Gastroesophageal sphincter (tissue), 4 donors: ENCODE data around the gene ANO7. TPM values are rescaled to one million over a fixed set of nuclear protein-coding genes. Genes with fewer than 3 reads are reported as not detected.

ENCODE experiments used
- ATAC-seq: fragments of 150-250 bp; one replicate; pipeline ENCODE4 v1.9.1; 2016; ENCODE audit warnings: mild to moderate bottlenecking, moderate library complexity
- H3K27ac ChIP-seq, 4 donors: fragments of 200-600 bp; sonication (generic) in 3 of 4; 1 replicate in 3 of 4; 2 replicates in 1 of 4; pipeline ENCODE4 v1.5.1; 2016 to 2019
- H3K27me3 ChIP-seq: fragments of 200-600 bp; sonication (generic); one replicate; pipeline ENCODE4 v1.5.1; 2019
- H3K36me3 ChIP-seq, 2 donors: fragments of 200-600 bp; sonication (generic); one replicate each; pipeline ENCODE4 v1.5.1; 2019; ENCODE audit warnings: control low read depth in 1 of 2
- H3K4me1 ChIP-seq, 3 donors: fragments of 200-600 bp; sonication (generic); 1 replicate in 2 of 3; 2 replicates in 1 of 3; pipeline ENCODE4 v1.5.1; 2016 to 2019; ENCODE audit warnings: control low read depth in 2 of 3
- H3K4me3 ChIP-seq, 2 donors: fragments of 200-600 bp; sonication (generic); one replicate each; pipeline ENCODE4 v1.5.1; 2019; ENCODE audit warnings: mild to moderate bottlenecking in 1 of 2, moderate library complexity in 1 of 2
- H3K9me3 ChIP-seq, 3 donors: fragments of 200-600 bp; sonication (generic); one replicate each; pipeline ENCODE4 v1.5.1; 2017 to 2019; ENCODE audit warnings: control low read depth in 2 of 3
- CTCF ChIP-seq, 4 experiments: fragments of 200-600 bp in 2 of 4; fragments of 450-650 bp in 2 of 4; sonication (generic) in 1 of 4; IDR thresholded peaks; one replicate each; pipeline ENCODE4 v1.5.1; 2017 to 2019; ENCODE audit warnings: antibody characterized with exemption in 4 of 4, mild to moderate bottlenecking in 2 of 4, moderate library complexity in 2 of 4
- EP300 ChIP-seq: sonication (generic); formaldehyde crosslinking; IDR thresholded peaks from one replicate; pipeline ENCODE4 v1.6.1; 2017; ENCODE audit warnings: antibody characterized with exemption, mild to moderate bottlenecking
- POLR2A ChIP-seq, 2 donors: fragments of 450-650 bp; IDR thresholded peaks; one replicate each; pipeline ENCODE4 v1.6.1; 2017; ENCODE audit warnings: antibody characterized with exemption in 2 of 2, mild to moderate bottlenecking in 2 of 2, moderate library complexity in 1 of 2
- POLR2AphosphoS5 ChIP-seq: sonication (generic); formaldehyde crosslinking; IDR thresholded peaks from one replicate; pipeline ENCODE4 v1.6.1; 2017; ENCODE audit warnings: antibody characterized with exemption
- WGBS, 2 donors: methylation state at CpG; one replicate each; pipeline ENCODE4 v1.1.5; 2018; ENCODE audit warnings: low coverage in 1 of 2; 5-methylcytosine and 5-hydroxymethylcytosine counted together
- total RNA-seq, 4 donors: library from RNA; depleted of rRNA; stranded (reverse); fragments of >200 nt; gene quantifications; one replicate each; pipeline ENCODE4 v1.1.0, GENCODE V29; 2016

Gene ANO7
- total RNA-seq, 4 donors from 2014 or later: 0.16 to 0.81 (median 0.53) TPM

DNA sequence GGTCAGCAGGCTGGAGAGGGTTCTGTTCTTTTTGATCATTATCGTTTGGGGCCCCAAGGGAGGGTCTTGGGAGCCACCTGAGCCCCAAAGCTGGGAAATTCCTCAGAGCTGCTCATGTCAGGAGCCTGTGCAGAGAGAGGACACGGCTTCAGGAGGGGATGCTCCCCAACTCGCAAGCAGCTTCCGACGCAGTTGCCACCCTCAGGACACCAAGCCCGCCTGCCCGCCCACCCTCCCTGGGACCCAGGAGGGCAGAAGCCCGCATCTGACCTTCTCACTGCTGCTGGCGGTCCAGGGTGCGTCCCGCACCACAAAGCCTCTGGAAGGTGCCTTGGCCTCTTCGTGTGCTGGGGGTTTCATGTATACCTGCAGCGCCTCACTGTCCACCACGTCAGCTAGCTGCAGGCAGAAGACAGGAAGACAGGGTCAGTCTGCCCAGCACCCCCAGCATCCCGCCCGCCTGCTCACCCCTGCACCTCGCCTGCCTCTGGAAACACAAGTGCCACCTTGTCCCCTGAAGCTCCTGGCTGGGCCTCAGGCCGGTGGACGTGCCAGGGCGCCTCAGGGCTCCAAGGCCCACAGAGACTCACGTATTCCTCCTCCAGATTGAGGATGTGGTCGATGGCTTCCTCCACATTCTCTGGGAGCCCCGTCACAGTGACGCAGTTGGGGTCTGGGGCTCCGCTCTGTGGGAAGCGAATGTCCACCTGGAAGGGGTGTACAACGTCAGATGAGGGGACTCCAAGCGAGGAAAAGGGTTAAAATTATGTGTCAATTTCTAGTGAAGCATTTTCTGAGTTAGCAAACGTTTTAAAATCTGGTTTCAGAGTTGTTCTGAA is 41.3 kb downstream of the ANO7 start:
- TF ChIP-seq POLR2A (IDR thresholded peaks at IDR 0.05) (no peak), CTCF (IDR thresholded peaks at IDR 0.05) (no peak), POLR2AphosphoS5 (no peak), EP300 (no peak)
- no peak for ATAC-seq
- Histone ChIP-seq H3K27me3 (no peaks in the 10 kb centered on the region), H3K36me3 (peaks cover 0 to 100% of the 10 kb centered on the region in 2 donors), H3K9me3 (no peaks in the 10 kb centered on the region), H3K4me1 (peaks cover 0 to 3% (median 0%) of the 10 kb centered on the region in 3 donors), H3K4me3 (no peak overlapping the region), H3K27ac (no peak overlapping the region)
- WGBS, 2 donors: 57 to 81% methylated on average over 2 to 8 of the region's 29 CpGs

DNA sequence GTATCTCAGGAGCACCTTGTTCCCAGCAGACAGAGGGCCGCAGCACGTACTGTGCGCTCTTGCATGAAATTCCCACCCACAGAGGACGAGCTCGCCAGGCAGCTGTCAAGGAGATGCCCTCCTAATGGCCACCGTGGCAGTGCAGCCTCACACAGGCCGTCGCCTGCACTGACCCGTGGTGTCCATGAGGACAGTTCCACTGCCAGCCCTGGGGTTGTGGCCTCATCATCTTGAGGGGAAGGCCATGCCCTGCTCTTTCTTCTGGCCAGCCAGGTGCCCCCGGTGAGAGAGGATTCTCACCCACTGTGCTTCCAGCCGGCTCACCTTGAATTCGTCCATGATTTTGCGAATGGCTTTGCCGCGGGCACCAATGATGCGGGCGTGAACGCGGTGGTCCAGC is 42.0 kb downstream of the ANO7 start:
- WGBS, 2 donors: 84 to 88% methylated on average over 5 to 16 of the region's 19 CpGs
- no peaks in the 10 kb centered on the region for H3K4me1 ChIP-seq
- no peaks in the 10 kb centered on the region for H3K9me3 ChIP-seq
- no peak for ATAC-seq
- no peak overlapping the region for H3K27ac ChIP-seq
- TF ChIP-seq POLR2A (IDR thresholded peaks at IDR 0.05) (no peak), POLR2AphosphoS5 (no peak)
- H3K27me3 ChIP-seq: no peaks in the 10 kb centered on the region
- peaks cover 0 to 100% of the 10 kb centered on the region in 2 donors for H3K36me3 ChIP-seq
- H3K4me3 ChIP-seq: no peak overlapping the region

DNA sequence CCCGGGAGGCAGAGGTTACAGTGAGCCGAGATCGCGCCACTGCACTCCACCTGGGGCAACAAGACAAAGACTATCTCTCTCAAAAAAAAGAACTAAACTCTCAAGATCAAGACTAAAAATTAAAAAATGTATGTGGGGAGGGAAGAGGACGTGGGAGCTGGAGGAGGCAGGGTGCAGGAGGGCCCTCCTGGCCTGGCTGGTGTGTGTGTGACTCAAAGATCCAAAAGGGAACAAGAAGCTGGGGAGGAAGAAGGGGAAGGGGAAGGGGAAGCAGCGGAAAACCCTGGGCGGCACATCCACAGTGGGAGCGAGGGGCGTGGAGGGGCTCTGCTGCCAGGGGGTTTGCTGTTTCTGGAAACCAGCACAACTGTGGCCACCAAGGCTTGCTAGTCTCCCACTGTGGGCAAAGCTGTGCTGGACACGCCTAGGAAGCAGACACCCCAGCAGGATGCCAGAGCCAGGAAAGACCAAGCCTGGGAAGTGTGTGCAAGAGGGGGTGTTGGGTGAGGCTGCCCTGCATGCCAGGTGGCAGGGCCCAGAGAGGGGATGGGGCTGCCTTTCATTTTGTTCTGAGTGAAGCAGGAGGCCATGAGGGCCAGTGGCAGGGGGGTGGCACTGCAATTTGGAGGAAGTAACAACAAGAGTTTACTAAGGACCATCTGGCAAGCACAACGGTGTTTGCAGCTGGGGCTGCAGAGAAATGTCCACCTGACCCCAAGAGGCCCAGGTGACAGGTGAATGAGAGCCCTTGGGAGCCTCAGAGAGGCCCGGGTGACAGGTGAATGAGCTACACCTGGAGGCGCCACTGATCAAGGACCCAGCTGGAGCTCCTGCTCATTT is 44.5 kb downstream of the ANO7 start:
- peaks cover 0 to 100% of the 10 kb centered on the region in 2 donors for H3K36me3 ChIP-seq
- TF ChIP-seq POLR2A (IDR thresholded peaks at IDR 0.05) (no peak), POLR2AphosphoS5 (no peak), CTCF (IDR thresholded peaks at IDR 0.05) (no peak), EP300 (no peak)
- ATAC-seq: no peak

DNA sequence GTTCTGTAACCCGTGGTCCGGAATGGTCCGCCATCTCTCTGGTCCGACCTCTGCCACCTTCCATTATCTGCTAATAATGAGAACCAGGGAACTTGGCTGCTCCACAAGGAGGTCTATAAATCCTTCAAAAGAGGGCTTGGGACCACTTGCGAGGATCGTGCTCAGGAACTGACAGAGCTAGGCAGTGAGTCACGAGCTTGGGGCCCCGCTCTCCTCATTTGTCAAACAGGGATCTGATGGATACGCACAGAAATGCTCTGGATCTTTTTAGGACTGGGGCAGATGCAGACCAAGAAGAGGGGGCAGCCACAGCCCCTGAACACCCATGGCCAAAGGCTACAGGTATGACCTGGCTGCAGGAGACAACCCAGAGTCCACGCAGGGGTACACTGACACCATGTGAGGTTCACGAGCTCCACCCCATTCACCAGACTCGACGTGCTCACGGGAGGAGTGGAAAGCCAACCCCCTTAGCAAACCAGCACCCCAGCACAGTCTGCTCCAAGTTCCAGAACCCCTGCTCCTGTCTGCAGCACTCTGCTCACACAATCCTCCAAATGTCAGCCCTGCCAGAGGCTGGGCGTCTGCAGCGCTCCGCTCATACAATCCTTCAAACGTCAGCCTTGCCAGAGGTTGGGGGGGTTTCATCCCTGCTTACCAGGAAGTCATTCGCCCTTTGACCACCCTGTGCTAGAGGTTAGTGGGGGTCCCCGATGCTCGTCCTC is 45.8 kb downstream of the ANO7 start:
- Histone ChIP-seq H3K9me3 (no peaks in the 10 kb centered on the region), H3K27me3 (no peaks in the 10 kb centered on the region), H3K36me3 (peaks cover 0 to 100% of the 10 kb centered on the region in 2 donors), H3K4me3 (no peak overlapping the region), H3K4me1 (no peaks in the 10 kb centered on the region), H3K27ac (no peak overlapping the region)
- ATAC-seq: no peak
- TF ChIP-seq POLR2AphosphoS5: no peak
- TF ChIP-seq EP300: no peak
- WGBS, 2 donors: 82 to 86% methylated on average over 4 to 11 of the region's 21 CpGs

More for the DNA sequence above, 44.5 kb downstream of the ANO7 start:
- no peaks in the 10 kb centered on the region for H3K9me3 ChIP-seq
- no peak overlapping the region for H3K4me3 ChIP-seq
- no peak overlapping the region for H3K27ac ChIP-seq
- H3K4me1 ChIP-seq: no peaks in the 10 kb centered on the region
- WGBS, 2 donors: 86 to 87% methylated on average over 6 to 10 of the region's 13 CpGs
- no peaks in the 10 kb centered on the region for H3K27me3 ChIP-seq

- 66 to 74% methylated on average over 4 to 13 of the region's 26 CpGs for WGBS, 2 donors
- Histone ChIP-seq H3K27me3 (no peaks in the 10 kb centered on the region), H3K27ac (no peak overlapping the region), H3K4me1 (no peaks in the 10 kb centered on the region), H3K36me3 (peaks cover 0 to 100% of the 10 kb centered on the region in 2 donors), H3K4me3 (no peak overlapping the region), H3K9me3 (no peaks in the 10 kb centered on the region)
- no peak for TF ChIP-seq POLR2AphosphoS5
- TF ChIP-seq POLR2A (IDR thresholded peaks at IDR 0.05): no peak
- no peak for TF ChIP-seq EP300
- no peak for TF ChIP-seq CTCF (IDR thresholded peaks at IDR 0.05)
- no peak for ATAC-seq
Measured at GRCh38 chr2:241234962-241235740, 46.7 kb downstream of the ANO7 start.
